GM20431 (cell line): ENCODE results near the gene ESR1.
"Not testable (repeated sequence)": the region's sequence is repeated elsewhere in the genome, so short reads cannot be mapped to it uniquely, and the experiment has no call there.

Experiments
- in situ Hi-C: fragments of 300-500 bp; cut with MseI, MboI; formaldehyde crosslinking; loops from one replicate; pipeline ENCODE4 v1.15.0; 2020; ENCODE audit warnings: low sequenced_read_pairs; ENCODE audit not compliant: unreplicated experiment

The ESR1 gene

DNA sequence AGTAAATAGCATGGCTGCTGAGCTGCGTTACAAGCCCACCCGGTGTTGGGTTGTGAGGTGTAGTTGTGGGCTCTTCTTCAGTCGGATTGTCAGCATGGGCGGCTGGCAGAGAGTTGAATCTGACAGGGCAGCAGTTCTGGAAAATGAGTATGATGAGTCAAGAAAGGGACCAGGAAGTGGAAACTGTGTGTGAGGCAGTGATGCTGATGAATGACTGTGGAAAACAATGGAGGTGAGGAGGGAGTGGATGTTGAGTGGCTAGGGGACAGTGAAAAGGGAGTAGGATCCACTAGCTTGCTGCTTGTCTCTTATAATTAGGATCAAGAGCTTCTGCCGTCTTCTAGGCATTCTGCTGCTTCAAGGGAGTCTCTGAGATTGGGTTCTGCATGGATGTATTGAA lies 154.3 kb downstream of the ESR1 start:
- in situ Hi-C loops: no loop called here

DNA sequence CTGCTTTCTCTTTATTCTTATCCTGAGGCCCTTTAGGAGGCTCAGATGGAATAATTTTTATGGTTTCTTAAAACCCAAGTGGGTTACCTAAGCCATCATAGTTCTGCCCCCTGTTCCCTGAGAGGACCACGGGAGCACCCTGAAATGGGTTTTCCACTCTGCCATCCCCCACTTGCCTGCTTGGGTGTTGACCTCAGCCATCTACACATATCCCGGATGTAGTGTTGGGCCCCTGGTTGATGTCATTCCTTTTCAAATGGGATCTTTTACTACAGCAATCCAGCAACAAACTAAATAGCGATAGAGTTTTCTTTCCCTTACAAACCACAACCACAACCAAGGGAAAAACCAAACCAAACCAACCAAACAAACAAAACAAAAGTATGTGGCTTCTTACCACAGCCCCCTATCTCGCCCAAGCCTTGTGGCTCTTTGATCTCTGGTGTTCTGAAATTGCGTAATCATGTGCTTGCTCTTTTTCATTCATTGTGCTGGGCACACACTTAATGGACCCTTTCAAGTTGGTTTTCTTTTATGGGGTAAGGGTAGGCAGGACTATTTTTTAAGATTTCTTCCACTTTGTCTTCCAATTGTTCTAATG lies 154.9 kb downstream of the ESR1 start:
- in situ Hi-C loops: no loop called here

DNA sequence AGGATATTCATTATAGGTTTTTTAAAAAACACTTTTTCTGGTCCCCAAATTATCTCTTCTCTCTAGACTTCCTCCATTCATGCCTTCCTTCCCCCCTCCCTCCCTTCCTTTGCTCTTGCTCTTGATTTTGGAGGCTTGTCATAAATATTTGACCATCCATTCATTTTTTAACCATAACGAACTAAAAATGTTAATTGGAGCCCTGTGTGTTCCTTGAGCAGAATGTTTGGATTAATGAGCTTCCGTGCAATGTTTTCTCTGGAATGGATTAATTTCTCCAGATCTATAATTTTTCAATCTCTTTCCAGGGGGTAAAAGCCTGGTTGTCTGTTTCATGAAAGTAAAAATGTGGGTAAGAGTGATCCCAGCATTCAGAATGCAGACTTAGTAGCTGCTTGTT lies 155.5 kb downstream of the ESR1 start:
- in situ Hi-C loops: no loop called here

DNA sequence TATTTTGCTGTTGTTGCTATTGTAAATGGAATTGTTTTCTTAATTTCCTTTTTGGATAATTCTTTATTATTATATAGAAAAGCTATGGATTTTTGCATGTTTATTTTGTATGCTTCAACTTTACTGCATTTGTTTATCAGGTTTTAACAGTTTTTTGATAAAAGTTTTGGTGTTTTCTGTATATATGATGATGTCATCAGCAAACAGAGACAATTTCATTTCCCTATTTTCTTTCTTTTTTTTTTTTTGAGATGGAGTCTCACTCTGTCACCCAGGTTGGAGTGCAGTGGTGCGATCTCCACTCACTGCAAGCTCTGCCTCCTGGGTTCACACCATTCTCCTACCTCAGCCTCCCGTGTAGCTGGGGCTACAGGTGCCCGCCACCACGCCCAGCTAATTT lies 156.9 kb downstream of the ESR1 start:
- in situ Hi-C loops: not testable (repeated sequence)

DNA sequence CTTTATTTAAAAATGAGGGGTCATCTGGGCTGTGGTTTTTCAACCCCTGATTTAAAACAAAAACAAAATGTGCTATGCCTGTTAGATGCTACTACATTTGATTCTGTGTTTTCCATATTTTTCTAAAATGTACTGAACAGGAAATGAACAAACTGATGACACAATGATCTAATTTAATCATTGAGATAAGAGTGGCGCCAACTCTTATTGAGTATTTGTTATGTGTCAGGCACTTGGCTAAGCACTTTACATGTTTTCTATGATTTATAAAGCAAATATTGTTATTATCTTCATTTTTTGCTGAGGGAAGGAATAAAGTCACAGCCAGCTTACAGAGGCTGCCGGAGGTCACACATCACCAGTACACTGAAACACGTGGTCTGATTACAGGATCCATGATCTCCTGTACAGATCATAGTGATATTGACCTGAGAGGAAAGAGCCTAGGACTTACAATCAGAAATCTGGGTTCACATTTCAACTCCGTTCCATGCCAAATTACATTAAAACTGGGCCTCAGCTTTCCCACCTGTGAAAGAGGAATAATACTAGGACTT lies 166.7 kb downstream of the ESR1 start:
- in situ Hi-C loops: no loop called here

DNA sequence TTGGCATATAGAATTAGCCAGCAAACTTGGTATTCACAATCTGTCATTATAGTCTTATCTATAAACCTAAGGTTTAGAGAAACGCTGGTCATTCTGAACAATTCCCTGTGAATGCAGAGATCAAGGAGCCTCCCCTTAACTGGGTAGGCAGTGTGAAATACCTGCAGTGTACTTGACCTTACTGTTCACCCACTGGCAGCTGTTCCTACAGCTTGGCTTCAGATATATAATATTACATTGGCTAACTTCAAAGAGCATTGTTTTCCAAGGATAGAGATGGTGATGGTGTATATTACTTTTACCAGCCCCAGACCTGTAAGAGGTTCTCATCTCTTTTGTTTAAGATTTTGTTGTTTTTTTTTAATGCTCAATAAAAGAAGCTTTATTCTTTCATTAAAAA lies 168.3 kb downstream of the ESR1 start:
- in situ Hi-C loops: no loop called here

DNA sequence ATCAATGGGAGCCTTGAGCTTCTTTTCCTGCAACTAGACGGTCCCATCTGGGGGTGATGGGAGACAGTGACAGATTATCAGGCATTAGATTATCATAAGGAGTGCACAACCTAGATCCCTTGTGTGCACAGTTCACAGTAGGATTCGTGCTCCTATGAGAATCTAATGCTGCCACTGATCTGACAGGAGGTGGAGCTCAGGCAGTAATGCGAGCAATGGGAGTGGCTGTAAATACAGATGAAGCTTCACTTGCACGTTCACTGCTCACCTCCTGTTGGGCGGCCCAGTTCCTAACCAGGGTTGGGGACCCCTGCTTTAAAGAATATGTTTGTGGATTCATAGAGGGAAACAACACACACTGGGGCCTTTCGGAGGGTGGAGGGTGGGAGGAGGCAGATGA lies 180.7 kb downstream of the ESR1 start:
- in situ Hi-C loops: not testable (repeated sequence)

DNA sequence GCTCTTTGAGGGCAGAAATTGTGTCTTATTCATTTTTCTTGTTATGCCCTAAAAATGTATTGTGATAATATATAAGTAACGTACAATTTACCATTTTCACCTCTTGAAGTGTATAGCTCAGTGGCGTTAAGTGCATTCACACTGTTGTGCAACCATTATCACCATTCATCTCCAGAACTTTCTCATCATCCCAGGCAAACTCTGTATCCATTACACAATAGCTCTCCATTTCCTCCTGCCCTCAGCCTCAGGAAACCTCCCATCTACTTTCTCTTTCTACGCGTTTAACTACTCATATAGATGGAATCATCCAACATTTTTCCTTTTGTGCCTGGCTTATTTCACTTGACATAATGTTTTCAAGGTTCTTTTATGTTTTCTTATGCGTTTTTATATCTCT lies 184.6 kb downstream of the ESR1 start:
- in situ Hi-C loops: no loop called here

DNA sequence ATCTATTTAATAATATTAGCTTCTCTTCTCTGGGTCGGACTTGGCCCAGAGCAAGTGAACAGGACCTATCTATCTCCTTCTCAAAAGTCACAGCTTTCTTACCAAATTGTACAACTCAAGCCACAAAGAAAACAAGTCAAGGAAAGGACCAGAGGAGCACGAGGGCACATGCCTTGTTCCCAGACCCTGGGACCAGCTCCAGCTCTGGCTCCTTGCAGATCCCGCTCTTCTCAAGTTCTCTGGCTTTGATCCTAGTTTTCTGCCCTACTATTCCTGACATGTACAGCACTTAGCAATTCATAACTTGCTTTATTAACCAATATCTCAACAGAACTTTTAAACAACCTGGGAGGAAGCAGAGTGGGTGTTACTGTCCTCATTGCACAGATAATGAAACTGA lies 185.9 kb downstream of the ESR1 start:
- in situ Hi-C loops: no loop called here

DNA sequence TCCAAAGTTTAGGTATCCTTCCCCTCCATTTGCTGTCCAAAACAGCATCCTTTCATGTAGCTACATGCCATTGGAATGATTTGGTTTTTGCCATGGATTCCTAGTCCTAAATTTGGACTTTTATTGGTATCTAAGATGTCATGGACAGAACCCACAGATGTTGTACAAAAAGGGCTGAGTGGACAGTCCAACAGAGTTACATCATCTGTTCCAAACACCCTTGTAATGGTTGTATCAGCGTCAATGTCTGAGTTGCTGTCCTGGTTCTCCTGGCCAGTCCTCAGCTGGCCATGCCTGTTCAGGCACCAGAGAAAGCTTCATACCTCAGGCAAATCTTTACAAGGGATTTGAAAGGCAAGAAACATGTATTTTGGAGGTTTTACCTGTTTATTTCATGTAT lies 191.3 kb downstream of the ESR1 start:
- in situ Hi-C loops: no loop called here

DNA sequence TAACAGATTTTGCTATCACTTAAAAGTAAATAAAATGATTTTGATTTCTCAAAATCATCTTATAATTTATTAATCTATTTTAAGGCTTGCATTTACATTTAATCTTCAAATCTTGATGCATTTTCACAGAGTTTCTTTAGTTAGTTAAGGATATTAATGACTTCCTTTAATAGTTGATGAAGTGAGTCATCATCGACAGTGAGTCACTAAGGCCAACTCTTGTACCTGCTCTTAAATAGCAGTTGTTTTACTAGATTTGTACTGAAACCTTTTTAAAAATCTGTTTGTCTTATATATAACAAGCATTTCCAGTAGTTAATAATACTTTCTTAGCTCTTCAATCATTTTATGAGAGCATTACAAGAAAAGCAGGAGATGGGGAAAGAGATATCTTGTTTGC lies 191.7 kb downstream of the ESR1 start:
- in situ Hi-C loops: no loop called here

DNA sequence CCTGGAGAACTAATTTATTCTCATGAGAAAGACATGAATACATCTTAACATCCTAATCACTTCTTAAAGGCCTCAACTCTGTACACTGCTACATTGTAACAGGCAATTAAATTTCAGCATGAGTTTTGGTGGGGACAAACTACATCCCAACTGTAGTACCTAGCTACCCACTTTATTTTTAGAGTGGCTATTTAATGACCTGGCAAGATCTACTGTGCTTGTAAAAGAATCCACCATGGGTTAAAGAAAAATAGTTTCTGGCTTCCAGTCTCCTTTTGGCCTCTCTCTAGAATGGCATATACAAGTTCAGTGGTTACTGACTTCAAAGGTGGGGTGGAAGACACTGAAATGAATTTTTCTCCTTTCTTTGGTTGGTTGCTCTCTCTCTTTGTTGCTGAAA lies 193.9 kb downstream of the ESR1 start:
- in situ Hi-C loops: no loop called here

DNA sequence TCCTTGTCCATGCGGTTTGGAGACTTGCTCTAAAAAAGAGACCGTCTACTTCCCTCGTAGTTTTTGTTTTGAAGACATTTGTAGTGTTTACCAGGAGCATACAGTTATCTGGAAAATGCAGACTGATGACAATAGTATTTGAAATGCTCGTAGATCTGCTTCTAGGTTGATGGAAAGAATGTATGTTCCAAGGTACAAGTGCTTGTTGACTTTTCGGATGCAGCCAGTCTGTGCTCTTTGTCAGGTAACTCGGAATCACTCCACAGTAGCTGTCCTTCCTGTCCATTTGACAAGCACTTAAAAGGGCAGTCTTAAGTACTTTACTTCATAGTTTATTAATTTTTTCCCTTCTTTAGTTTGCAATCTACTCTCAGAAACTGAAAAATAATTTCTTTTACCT lies 194.8 kb downstream of the ESR1 start:
- in situ Hi-C loops: no loop called here

DNA sequence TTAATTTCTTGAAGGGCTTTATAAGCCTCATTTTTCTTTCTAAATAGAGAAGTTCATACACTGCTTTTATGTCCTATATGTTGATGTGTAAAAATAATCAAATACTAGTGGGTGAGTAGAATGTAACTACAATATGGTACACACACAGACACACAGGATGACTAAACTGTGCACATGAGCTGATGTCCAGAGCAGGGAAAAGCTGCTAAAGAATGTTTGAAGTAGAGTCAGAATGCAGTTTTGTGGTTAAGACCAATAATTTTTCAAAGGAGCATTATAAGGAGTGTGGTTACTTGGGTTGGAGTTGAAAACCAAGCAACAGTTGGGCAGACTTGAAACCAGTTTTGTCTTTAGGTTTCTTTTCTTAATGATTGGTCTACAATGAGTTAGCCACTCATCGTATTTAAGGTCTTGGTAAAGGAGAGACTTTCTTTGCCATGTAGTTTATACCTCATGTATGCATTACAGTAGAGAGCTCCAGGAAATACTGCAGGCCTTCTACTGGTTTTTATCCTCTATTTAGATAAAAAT lies 196.6 kb downstream of the ESR1 start:
- in situ Hi-C loops: no loop called here

DNA sequence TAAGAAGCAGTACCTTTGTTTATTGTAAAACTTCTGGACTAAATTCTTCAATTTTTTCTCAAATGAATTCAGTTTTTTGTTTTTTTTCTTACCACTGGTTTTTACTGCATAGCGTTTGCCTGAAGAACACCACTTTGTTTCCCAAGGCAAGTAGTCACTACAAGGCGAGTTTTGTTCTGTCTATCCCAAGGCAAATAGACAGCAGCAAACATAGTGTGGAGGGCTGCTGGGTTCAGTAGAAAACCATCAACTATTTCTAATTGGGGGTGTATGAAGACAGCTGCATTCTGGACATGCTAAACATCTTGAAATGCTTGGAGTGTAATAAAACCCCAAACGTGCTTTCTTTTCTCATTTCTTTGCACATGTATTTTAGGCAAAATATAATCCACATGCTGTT lies 197.4 kb downstream of the ESR1 start:
- in situ Hi-C loops: no loop called here

DNA sequence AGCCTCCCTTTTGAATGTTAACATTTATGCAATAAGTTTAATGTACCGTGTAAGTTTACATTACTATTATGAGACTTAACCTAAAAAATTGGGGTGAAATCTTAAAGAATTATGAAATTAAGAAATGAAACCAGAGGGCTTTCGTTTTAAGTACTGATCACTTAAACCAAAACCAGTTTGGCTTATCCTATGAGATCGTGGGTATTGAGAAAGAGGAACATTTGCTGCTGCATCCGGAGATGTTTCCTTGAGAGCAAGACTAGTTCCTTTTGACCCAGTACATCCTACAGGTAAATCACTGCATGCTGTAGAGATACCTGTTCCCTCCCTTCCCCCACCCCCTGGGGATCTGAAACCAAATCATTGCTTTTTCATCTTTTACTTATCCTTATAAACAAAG lies 201.3 kb downstream of the ESR1 start:
- in situ Hi-C loops: no loop called here

DNA sequence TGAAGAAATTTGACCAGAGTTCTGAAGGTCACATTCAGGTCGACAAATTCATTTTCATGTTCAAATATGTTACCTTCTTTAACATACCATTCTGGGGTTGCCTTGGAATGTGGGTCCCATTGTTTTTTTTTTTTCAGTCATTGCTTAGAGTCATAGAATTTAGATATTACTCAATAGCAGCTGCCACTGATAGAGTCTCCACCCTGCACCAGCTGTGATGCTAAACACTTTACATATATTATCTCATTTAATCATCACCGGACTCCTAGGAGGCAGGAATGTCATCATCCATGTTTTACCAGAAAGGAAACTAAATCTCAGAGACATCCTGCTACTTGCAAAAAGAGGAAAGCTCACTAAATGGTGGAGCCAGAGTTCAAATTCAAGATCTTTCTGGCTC lies 204.7 kb downstream of the ESR1 start:
- in situ Hi-C loops: no loop called here

DNA sequence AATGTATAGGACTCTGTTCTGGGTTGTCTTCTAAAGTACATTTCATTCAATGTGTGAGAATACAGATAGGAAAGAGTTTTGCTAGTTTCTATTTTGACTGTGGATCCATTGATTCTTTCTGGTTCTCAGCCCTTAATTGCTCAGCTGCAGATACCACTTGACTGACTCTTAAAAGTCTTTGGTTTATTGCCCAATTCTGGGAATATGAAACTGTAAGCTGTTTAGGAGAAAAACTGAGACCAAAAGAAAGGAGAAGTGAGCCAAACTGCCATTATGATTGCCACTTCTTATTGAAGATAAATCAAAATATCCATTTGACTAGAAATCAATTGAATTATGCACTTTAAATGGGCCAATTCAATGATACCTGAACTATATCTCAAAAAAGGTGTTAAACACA lies 211.4 kb downstream of the ESR1 start:
- in situ Hi-C loops: no loop called here

DNA sequence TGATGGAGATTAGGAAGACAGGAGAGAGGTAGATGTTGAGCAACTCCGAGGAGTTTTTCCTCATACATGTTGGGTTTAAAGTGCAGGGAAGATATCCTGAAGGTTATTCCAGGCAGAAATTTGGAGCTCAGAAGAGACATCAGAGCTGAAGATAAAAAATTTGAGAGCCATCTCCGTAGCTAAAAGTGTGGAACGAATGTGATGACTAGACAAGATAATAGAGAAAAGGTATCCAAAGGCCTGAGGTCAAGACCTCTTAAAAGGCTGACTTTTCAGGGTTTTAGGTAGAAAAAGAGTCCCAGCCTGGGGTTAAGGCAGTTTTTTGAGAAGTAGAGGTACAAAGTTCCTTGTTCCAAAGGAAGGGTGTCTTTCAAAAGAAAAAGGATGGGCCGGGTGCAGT lies 214.8 kb downstream of the ESR1 start:
- in situ Hi-C loops: no loop called here

DNA sequence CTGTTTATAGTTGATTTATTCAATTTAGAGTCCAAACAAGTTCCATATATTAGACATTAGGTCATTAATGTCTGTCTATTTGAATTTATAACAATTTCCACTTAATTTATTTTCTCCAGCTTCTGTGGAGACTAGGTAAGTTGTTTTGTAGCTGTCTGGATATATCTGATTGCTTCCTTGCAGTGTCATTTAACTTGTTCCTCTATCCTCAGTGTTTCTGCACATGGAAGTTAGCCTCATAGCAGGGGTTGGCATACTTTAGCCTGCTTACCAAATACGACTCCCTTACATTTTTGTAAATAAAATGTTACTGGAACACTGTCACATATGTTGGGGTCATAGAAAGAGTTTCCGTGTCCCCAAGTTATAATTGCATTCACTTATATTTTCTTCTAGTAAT lies 216.1 kb downstream of the ESR1 start:
- in situ Hi-C loops: no loop called here

DNA sequence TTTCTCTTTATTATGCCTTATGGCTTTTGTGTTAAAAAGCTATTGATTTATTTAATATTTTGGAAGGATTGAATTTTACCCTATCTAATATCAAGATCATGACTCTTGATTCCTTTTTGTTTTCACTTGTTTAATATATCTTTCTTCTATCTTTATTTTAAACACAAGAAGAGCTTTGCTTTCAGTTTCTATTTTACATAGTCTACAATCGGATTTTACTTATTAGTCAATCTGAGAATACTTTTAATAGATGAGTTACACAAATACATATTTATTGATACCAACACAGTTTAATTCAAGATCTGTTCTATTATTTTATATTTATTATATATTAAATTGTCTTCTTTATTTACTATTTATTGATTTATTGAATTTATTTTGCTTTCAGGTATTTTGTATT lies 218.8 kb downstream of the ESR1 start:
- in situ Hi-C loops: no loop called here

DNA sequence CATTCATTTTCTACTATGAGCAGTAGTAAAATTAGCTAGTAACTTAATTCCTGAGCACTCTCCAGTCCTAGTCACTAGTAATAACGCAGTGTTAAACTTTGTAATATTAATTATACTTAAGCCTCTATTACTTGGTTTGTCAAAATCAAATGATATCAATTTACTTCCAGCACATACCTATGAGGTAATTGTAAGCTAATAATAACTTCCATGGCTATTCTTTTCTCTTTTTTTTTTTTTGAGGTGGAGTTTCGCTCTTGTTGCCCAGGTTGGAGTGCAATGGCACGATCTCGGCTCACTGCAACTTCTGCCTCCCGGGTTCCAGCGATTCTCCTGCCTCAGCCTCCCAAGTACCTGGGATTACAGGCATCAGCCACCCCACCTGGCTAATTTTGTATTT lies 219.3 kb downstream of the ESR1 start:
- in situ Hi-C loops: not testable (repeated sequence)
